Aorta (tissue), 5 donors: ENCODE data around the gene RFX4. TPM values are rescaled to one million over a fixed set of nuclear protein-coding genes. Genes with fewer than 3 reads are reported as not detected.

ENCODE experiments used
- ATAC-seq: fragments of 200-7000 bp; cut with Tn5 transposase; one replicate; pipeline ENCODE4 v1.9.1; 2022; ENCODE audit warnings: moderate library complexity; ENCODE audit not compliant: low FRiP score
- DNase-seq, 2 donors: peaks; one replicate each; pipeline ENCODE4 v3.0.0-alpha.2; 2020
- H3K27ac ChIP-seq, 2 donors: one replicate each; pipeline ENCODE4 v1.5.1; 2013; ENCODE audit warnings: low read length in 2 of 2, mild to moderate bottlenecking in 2 of 2, moderate library complexity in 2 of 2, control low read depth in 1 of 2, inconsistent platforms in 1 of 2, low read depth in 1 of 2
- H3K27me3 ChIP-seq, 2 donors: one replicate each; pipeline ENCODE4 v1.6.1; 2013; ENCODE audit warnings: control low read depth in 1 of 2, low read length in 1 of 2, mild to moderate bottlenecking in 1 of 2, moderate library complexity in 1 of 2; ENCODE audit not compliant: insufficient read depth in 2 of 2, control insufficient read depth in 1 of 2
- H3K36me3 ChIP-seq, 2 donors: one replicate each; pipeline ENCODE4 v1.6.1; 2013; ENCODE audit warnings: control low read depth in 1 of 2, low read length in 1 of 2, mild to moderate bottlenecking in 1 of 2; ENCODE audit not compliant: insufficient read depth in 2 of 2, control insufficient read depth in 1 of 2
- H3K4me1 ChIP-seq, 2 donors: one replicate each; pipeline ENCODE4 v1.6.1; 2013; ENCODE audit warnings: low read length in 2 of 2, control low read depth in 1 of 2, mild to moderate bottlenecking in 1 of 2, moderate library complexity in 1 of 2; ENCODE audit not compliant: insufficient read depth in 2 of 2, control insufficient read depth in 1 of 2
- H3K4me3 ChIP-seq, 2 donors: one replicate each; pipeline ENCODE4 v1.5.1; 2013; ENCODE audit warnings: low read length in 2 of 2, control low read depth in 1 of 2, mild to moderate bottlenecking in 1 of 2
- H3K9me3 ChIP-seq: one replicate; pipeline ENCODE4 v1.6.1; 2013; ENCODE audit warnings: mild to moderate bottlenecking, low read length; ENCODE audit not compliant: control insufficient read depth
- WGBS, 2 donors: extraction: QIAGEN DNeasy Blood & Tissue Kit; methylation state at CpG; one replicate each; pipeline ENCODE4 v1.1.7; 2013; 5-methylcytosine and 5-hydroxymethylcytosine counted together
- intact Hi-C, 2 donors: fragments of 100-400 bp; cut with DNase I; formaldehyde crosslinking; loops; one replicate each; pipeline versions ENCODE4 v1.14.2 to v1.15.0; 2022
- polyA plus RNA-seq, 2 donors: library from polyadenylated mRNA; stranded (reverse); fragments of 200-250 nt; gene quantifications; one replicate each; pipeline ENCODE4 v1.2.3, GENCODE V29; 2013
- total RNA-seq, 2 donors: library from RNA; stranded (reverse); fragmentation: NEBNext Ultra II Directional; extraction: Animal tissue kit (Norgen Biotek cat#: 25700); gene quantifications; one replicate each; pipeline ENCODE4 v1.2.1, GENCODE V29; 2021
- donor health status: healthy with polysubstance abuse.
- donor health status: Bipolar disorder and iron deficiency.
- donor health status: DM: no; HTN: no; CAD: no.
- donor health status: DM: no; HTN: no; CAD: no.
- donor health status: DM: yes; HTN: yes; CAD: no.

RFX4 gene
- total and polyA plus RNA-seq, 4 donors: not detected

DNA sequence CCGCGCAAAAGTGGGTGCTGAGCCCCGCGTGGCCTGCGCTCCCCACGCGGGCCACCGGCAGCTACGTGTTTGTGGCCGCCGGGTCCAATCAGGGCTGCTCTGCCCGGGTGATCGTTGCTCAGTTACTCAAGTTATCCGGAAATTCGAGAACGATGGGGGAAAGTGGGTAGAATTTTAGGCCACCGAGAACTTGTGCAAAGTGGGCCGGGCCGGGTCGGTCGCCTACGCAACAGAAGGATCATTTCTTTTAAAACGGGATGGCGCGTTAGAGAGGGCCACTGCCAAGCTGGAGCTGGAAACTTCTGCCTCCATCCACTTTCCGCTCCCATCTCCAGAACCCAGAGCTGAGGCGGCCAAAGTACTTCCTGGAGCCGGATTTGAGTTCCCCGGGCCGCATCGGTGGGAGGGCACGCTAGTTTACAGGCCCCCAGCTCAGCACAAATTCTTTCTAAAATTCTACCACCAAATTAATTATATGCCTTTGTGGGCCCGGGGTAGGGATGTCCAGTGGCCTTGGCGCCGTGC lies 3.5 kb downstream of the RFX4 start:
- ATAC-seq (no peak), DNase-seq (no peak)
- Histone ChIP-seq H3K4me3 (no peak overlapping the region), H3K9me3 (no peaks in the 10 kb centered on the region), H3K27me3 (no peaks in the 10 kb centered on the region), H3K36me3 (no peaks in the 10 kb centered on the region), H3K27ac (no peak overlapping the region), H3K4me1 (no peaks in the 10 kb centered on the region)
- intact Hi-C loops: no loop called here
- 1% methylated on average over 35 of the region's 35 CpGs for WGBS, 2 donors

DNA sequence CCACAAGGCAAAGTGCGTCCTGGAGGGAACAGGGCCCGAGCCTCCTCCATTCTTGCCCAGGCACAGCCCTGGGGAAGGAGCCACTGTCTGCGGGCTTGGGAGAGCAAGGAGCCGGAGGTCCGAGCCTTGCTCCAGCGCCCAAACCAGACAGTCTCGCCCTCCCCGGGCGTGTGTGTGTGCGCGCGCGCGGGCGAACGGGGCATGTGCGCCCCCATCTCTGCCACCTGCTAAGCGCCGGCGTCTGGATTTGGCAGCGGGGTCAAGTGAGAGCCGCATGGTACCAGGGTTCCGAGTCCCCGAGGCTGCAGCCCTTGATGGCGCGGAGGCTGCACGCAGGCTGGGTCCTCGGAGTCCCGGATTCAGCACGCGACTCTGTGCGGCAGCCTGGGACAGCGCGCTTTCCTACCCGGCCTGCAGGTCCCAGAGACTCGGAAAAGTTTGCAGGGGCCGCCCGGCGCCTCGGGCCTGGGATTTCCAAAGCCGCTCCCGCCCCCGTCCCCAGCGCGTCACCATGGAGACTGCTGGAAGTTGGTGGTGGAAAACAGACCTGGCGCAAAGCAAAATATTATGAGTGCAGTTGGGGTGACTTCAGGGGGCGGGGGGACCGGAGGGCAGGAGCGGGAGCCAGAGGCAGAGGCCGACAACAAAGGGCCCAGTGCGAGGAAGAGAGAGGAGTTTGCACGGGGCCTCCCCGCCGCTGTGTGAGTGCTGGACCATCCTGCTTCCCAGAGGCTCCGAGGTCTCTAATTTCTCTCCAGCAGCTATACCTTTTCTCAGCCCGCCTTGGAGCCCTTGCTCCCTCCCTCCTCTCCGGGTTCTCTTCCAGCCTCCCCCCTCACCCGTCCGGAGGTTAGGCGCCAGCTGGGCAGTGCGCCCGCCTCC lies 4.2 kb downstream of the RFX4 start:
- ATAC-seq: peak; percentile 45
- H3K4me1 ChIP-seq: no peaks in the 10 kb centered on the region
- 1% methylated on average over 62 of the region's 62 CpGs for WGBS, 2 donors

DNA sequence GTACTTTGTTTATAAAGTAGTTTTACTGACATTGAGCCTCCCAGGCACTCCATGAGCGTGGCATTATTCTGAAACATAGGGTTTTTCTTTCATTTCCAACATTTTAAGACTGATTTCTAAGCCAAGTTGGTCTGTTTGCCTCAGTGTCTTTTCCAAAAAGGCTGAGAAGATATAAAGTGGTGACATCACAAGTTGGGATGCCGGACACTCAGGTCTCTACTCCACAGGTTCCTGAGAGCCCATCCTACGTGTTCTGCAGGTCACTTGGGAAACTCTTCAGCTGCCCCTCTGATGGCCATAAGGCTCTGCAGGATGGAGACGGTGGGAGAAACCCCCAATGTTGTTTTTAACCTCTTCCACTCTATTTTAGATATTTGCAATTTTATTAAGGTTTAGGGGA lies 6.0 kb downstream of the RFX4 start:
- Histone ChIP-seq H3K9me3 (no peaks in the 10 kb centered on the region), H3K4me1 (no peaks in the 10 kb centered on the region), H3K36me3 (no peaks in the 10 kb centered on the region), H3K27ac (no peak overlapping the region), H3K27me3 (no peaks in the 10 kb centered on the region), H3K4me3 (no peak overlapping the region)
- no peak for ATAC-seq
- WGBS, 2 donors: 80 to 88% methylated on average over 4 of the region's 4 CpGs
- intact Hi-C loops: no loop called here
- DNase-seq: no peak

More for the DNA sequence above, 4.2 kb downstream of the RFX4 start:
- intact Hi-C loops: no loop called here
- no peaks in the 10 kb centered on the region for H3K36me3 ChIP-seq
- no peaks in the 10 kb centered on the region for H3K9me3 ChIP-seq
- DNase-seq: no peak
- no peak overlapping the region for H3K27ac ChIP-seq
- no peak overlapping the region for H3K4me3 ChIP-seq
- H3K27me3 ChIP-seq: no peaks in the 10 kb centered on the region

- DNase-seq: no peak
- Histone ChIP-seq H3K4me1 (no peaks in the 10 kb centered on the region), H3K9me3 (no peaks in the 10 kb centered on the region), H3K4me3 (no peak overlapping the region), H3K36me3 (no peaks in the 10 kb centered on the region), H3K27ac (no peak overlapping the region), H3K27me3 (no peaks in the 10 kb centered on the region)
- no peak for ATAC-seq
- WGBS, 2 donors: 74 to 75% methylated on average over 2 of the region's 2 CpGs
- intact Hi-C loops: no loop called here
Measured at GRCh38 chr12:106590601-106591000, 7.8 kb downstream of the RFX4 start.

DNA sequence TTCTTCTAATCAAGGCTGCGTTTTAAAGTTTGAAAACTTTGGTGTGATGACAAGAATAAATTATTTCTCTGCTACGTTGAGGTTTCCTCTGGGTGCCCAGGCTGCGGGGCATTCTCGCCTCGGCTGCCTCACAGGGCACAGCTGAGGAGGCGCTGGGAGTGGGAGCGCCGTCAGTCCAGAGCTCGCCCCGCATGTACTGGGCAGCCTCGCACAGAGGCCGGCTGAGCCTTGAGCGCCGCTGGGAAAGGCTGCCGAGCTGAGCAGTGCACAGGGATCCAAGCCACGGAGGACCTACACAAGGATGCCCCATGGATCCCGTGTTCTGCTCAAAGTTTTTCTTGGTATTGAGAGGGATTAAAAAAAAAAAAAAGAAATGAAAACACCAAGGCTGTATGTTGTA lies 11.6 kb downstream of the RFX4 start:
- Histone ChIP-seq H3K9me3 (no peaks in the 10 kb centered on the region), H3K27ac (no peak overlapping the region), H3K4me1 (no peaks in the 10 kb centered on the region), H3K27me3 (no peaks in the 10 kb centered on the region), H3K4me3 (no peak overlapping the region), H3K36me3 (no peaks in the 10 kb centered on the region)
- WGBS, 2 donors: 45 to 61% methylated on average over 17 of the region's 17 CpGs
- ATAC-seq (no peak), DNase-seq (no peak)
- intact Hi-C loops: no loop called here

DNA sequence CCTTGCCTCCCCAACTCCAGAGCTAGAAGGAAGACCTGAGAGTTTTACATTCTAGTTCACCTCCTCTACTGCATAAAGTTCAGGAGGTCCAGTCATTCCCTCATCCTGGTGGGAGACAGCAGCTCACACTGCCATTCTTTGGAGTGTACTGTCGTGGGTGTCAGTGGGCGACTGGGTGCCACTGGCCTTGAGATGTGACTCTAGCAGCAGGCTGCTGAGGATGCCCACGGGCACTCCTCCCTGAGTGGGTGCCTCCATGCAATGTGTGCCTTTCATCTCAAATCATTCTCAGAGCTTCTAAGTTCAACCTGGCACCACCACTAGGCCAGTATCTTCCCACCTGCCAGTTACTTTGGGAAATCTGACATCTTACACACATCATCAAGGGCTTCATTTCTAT lies 12.5 kb downstream of the RFX4 start:
- no peaks in the 10 kb centered on the region for H3K27me3 ChIP-seq
- DNase-seq: no peak
- 95 to 97% methylated on average over 3 of the region's 3 CpGs for WGBS, 2 donors

GRCh38 chr12:106598003-106598402 lies 15.2 kb downstream of the RFX4 start:
- Histone ChIP-seq H3K27me3 (no peaks in the 10 kb centered on the region), H3K4me3 (no peak overlapping the region), H3K4me1 (no peaks in the 10 kb centered on the region), H3K27ac (no peak overlapping the region), H3K9me3 (no peaks in the 10 kb centered on the region), H3K36me3 (no peaks in the 10 kb centered on the region)
- no peak for DNase-seq
- 68 to 73% methylated on average over 5 of the region's 5 CpGs for WGBS, 2 donors
- no peak for ATAC-seq
- intact Hi-C loops: no loop called here

More for the DNA sequence above, 12.5 kb downstream of the RFX4 start:
- H3K4me3 ChIP-seq: no peak overlapping the region
- no peaks in the 10 kb centered on the region for H3K4me1 ChIP-seq
- H3K9me3 ChIP-seq: no peaks in the 10 kb centered on the region
- intact Hi-C loops: no loop called here
- no peak overlapping the region for H3K27ac ChIP-seq
- ATAC-seq: no peak
- H3K36me3 ChIP-seq: no peaks in the 10 kb centered on the region

DNA sequence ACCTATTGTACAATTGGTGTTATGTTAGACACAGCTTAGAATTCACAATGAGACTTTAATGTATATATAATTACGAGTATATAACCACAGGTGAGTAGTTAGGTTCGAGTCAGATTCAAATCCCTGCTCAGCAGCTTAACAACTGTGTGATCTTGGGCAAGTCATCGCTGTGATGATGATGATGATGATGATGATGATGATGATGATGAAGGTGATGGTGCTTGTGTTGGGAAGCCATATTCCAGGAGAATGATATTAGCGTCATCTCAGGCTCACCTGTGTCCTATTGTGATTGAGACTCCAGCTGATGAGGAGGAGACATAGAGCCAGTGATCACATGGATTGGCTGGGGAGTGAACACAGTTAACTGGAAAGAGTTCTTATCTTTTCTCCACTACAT lies 16.5 kb downstream of the RFX4 start:
- DNase-seq: no peak
- H3K4me1 ChIP-seq: no peaks in the 10 kb centered on the region
- H3K27ac ChIP-seq: no peak overlapping the region
- ATAC-seq: no peak
- no peak overlapping the region for H3K4me3 ChIP-seq
- H3K36me3 ChIP-seq: no peaks in the 10 kb centered on the region
- 95% methylated on average over 4 of the region's 4 CpGs for WGBS, 2 donors
- intact Hi-C loops: no loop called here
- H3K27me3 ChIP-seq: no peaks in the 10 kb centered on the region
- H3K9me3 ChIP-seq: no peaks in the 10 kb centered on the region

DNA sequence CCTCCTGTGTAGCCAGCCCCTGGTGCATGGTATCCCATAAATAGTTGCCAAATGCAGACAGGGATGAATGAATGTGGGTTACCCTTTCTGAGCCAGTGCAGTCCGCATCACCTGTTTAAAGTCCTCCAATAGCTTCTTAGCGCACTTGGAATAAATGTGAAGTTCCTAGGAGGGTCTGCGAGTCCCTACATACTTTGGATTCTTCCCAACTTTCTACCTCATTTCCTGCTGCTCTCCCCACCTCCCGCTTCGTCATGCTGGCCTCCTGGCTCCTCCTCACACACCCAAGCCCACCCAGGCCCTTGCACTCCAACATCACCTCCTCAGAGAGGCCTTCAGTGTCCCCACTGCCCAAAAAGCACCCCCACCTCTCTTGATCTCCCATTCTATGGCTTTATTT lies 17.7 kb downstream of the RFX4 start:
- H3K36me3 ChIP-seq: no peaks in the 10 kb centered on the region
- no peaks in the 10 kb centered on the region for H3K4me1 ChIP-seq

More for the DNA sequence above, 17.7 kb downstream of the RFX4 start:
- no peak overlapping the region for H3K4me3 ChIP-seq
- WGBS, 2 donors: 83 to 85% methylated on average over 5 of the region's 5 CpGs
- DNase-seq: no peak
- no peak for ATAC-seq
- no peaks in the 10 kb centered on the region for H3K9me3 ChIP-seq
- intact Hi-C loops: no loop called here
- no peaks in the 10 kb centered on the region for H3K27me3 ChIP-seq
- H3K27ac ChIP-seq: no peak overlapping the region
